A549 (cell line): ENCODE measurements around the gene UFD1. TPM values are rescaled to one million over a fixed set of nuclear protein-coding genes. Genes with fewer than 3 reads are reported as not detected.

Source experiments
- ATAC-seq, 2 experiments: fragments of 200-7000 bp in 1 of 2; fragments of >200 bp in 1 of 2; cut with Nextera tagmentation in 1 of 2; cut with Tn5 transposase in 1 of 2; 3 replicates each; pipeline versions ENCODE4 v1.8.0 to v1.9.1; 2018 to 2020; ENCODE audit warnings: mild to moderate bottlenecking in 1 of 2, moderate library complexity in 1 of 2
- CTCF ChIA-PET: fragments of 300-600 bp; sonication (Branson Sonifier 250); formaldehyde crosslinking; extraction: SDS; loops from one replicate; lab custom pipeline; 2021; ENCODE audit warnings: antibody characterized with exemption, inconsistent platforms; lab: Yijun Ruan, JAX
- POLR2A ChIA-PET: fragments of 350-600 bp; formaldehyde crosslinking; extraction: SDS; loops from one replicate; lab custom pipeline; 2021; ENCODE audit warnings: antibody characterized with exemption, inconsistent platforms; lab: Yijun Ruan, JAX
- DNase-seq, 2 experiments: peaks; one replicate each; pipeline versions ENCODE4 v3.0.0 to v3.0.0-alpha.2; 2011 to 2016; ENCODE audit warnings: low read depth in 1 of 2, low spot score in 1 of 2
- FAIRE-seq: peaks from 2 replicates; lab custom pipeline; 2011; peaks lifted over from hg19 to GRCh38; lab: Jason Lieb, UNC
- H3K27ac ChIP-seq, 2 experiments: fragments of >200 bp; sonication (Bioruptor Twin); formaldehyde crosslinking; 3 replicates each; pipeline ENCODE4 v1.5.1; 2016 to 2017
- H3K4me1 ChIP-seq: fragments of >200 bp; sonication (Bioruptor Twin); formaldehyde crosslinking; 3 replicates; pipeline ENCODE4 v1.6.1; 2016
- H3K4me2 ChIP-seq: fragments of >200 bp; sonication (Bioruptor Twin); formaldehyde crosslinking; 3 replicates; pipeline ENCODE4 v1.6.1; 2016
- H3K4me3 ChIP-seq: fragments of >200 bp; sonication (Bioruptor Twin); formaldehyde crosslinking; 3 replicates; pipeline ENCODE4 v1.5.1; 2016
- H3K9me3 ChIP-seq: fragments of >200 bp; sonication (Bioruptor Twin); formaldehyde crosslinking; 3 replicates; pipeline ENCODE4 v1.6.1; 2016
- BHLHE40 ChIP-seq: IDR thresholded peaks from 2 replicates; pipeline ENCODE4 v1.6.1; 2012; ENCODE audit warnings: low read depth, low read length, inconsistent platforms
- CHD2 ChIP-seq: fragments of 150-350 bp; IDR thresholded peaks from 2 replicates; pipeline ENCODE4 v1.6.1; 2014; ENCODE audit warnings: low read length; ENCODE audit not compliant: partially characterized antibody
- ESRRA ChIP-seq: fragments of 150-350 bp; IDR thresholded peaks from 2 replicates; pipeline ENCODE4 v1.6.1; 2014; ENCODE audit warnings: mild to moderate bottlenecking, low read length, borderline replicate concordance
- FOSL2 ChIP-seq, 2 experiments: fragments of 450-650 bp in 1 of 2; fragments of >200 bp in 1 of 2; sonication (Bioruptor Twin) in 1 of 2; formaldehyde crosslinking; IDR thresholded peaks; 2 replicates each; pipeline versions ENCODE4 v1.5.0 to v1.6.1; 2016 to 2020; ENCODE audit warnings: mild to moderate bottlenecking in 1 of 2, moderate library complexity in 1 of 2
- HOXA7 ChIP-seq: fragments of 250-450 bp; sonication (Bioruptor Pico); IDR thresholded peaks from 2 replicates; pipeline ENCODE4 v1.5.0; 2020; ENCODE audit warnings: mild to moderate bottlenecking, moderate library complexity
- HOXB5 ChIP-seq: fragments of 250-450 bp; sonication (Bioruptor Pico); IDR thresholded peaks from 2 replicates; pipeline ENCODE4 v1.5.0; 2020; ENCODE audit warnings: mild to moderate bottlenecking, moderate library complexity
- NFE2L2 ChIP-seq: fragments of 150-350 bp; conservative IDR thresholded peaks from 2 replicates; pipeline ENCODE4 v1.6.1; 2014; ENCODE audit warnings: low read length
- NPAS2 ChIP-seq: fragments of 250-450 bp; sonication (Bioruptor Pico); IDR thresholded peaks from 2 replicates; pipeline ENCODE4 v1.8.0; 2022; ENCODE audit warnings: mild to moderate bottlenecking, moderate library complexity, borderline replicate concordance
- NR3C1 ChIP-seq: fragments of >200 bp; sonication (Bioruptor Twin); formaldehyde crosslinking; IDR thresholded peaks from 3 replicates; pipeline ENCODE4 v1.6.1; 2017
- PBX3 ChIP-seq: IDR thresholded peaks from 2 replicates; pipeline ENCODE4 v1.6.1; 2012
- RAD21 ChIP-seq, 2 experiments: fragments of >200 bp in 1 of 2; sonication (Bioruptor Twin) in 1 of 2; formaldehyde crosslinking in 1 of 2; IDR thresholded peaks in 1 of 2; conservative IDR thresholded peaks in 1 of 2; 2 replicates in 1 of 2; 3 replicates in 1 of 2; pipeline ENCODE4 v1.6.1; 2012 to 2018; ENCODE audit warnings: inconsistent platforms in 1 of 2
- RCOR1 ChIP-seq: fragments of 150-350 bp; IDR thresholded peaks from 2 replicates; pipeline ENCODE4 v1.6.1; 2014; ENCODE audit warnings: antibody characterized with exemption, low read length, low read depth
- REST ChIP-seq: fragments of 200-600 bp; sonication (generic); IDR thresholded peaks from 2 replicates; pipeline ENCODE4 v1.6.1; 2016; ENCODE audit warnings: antibody characterized with exemption, mild to moderate bottlenecking, moderate library complexity
- RNF2 ChIP-seq: fragments of 200-600 bp; sonication (generic); IDR thresholded peaks from 2 replicates; pipeline ENCODE4 v1.6.1; 2016; ENCODE audit warnings: low read depth, mild to moderate bottlenecking, antibody characterized with exemption, moderate library complexity, borderline replicate concordance
- SMC3 ChIP-seq: fragments of >200 bp; sonication (Bioruptor Twin); formaldehyde crosslinking; IDR thresholded peaks from 3 replicates; pipeline ENCODE4 v1.6.1; 2018; ENCODE audit warnings: inconsistent platforms
- TFCP2L1 ChIP-seq: fragments of 250-450 bp; sonication (Bioruptor Pico); IDR thresholded peaks from 2 replicates; pipeline ENCODE4 v1.5.0; 2021; ENCODE audit warnings: mild to moderate bottlenecking
- TP53 ChIP-seq: fragments of 250-450 bp; sonication (Bioruptor Pico); IDR thresholded peaks from 2 replicates; pipeline ENCODE4 v1.5.0; 2021; ENCODE audit warnings: mild to moderate bottlenecking, moderate library complexity
- USF2 ChIP-seq: fragments of 450-650 bp; IDR thresholded peaks from 2 replicates; pipeline ENCODE4 v1.6.1; 2014; ENCODE audit warnings: antibody characterized with exemption
- WGBS: methylation state at CpG from one replicate; pipeline ENCODE4 v1.1.6; 2017; ENCODE audit errors: missing lambda C conversion rate; 5-methylcytosine and 5-hydroxymethylcytosine counted together
- polyA plus RNA-seq, 4 experiments: library from polyadenylated mRNA; depleted of rRNA in 3 of 4; stranded (reverse); fragments of >200 nt; fragmentation: RNase III in 1 of 4; extraction: RNeasy Plus Mini Kit Qiagen cat#74134 plus additional on column Dnase treatment in 1 of 4; gene quantifications; 2 replicates in 3 of 4; 3 replicates in 1 of 4; pipeline ENCODE4 v1.2.3, GENCODE V29; 2011 to 2017
- TF ChIP-seq, protein P1 (sequence below): IDR thresholded peaks from 2 replicates; pipeline ENCODE4 v1.6.1; 2012; ENCODE audit warnings: low read depth, borderline replicate concordance
- TF ChIP-seq, protein P2 (sequence below): fragments of >200 bp; sonication (Bioruptor Twin); formaldehyde crosslinking; IDR thresholded peaks from 3 replicates; pipeline ENCODE4 v1.5.1; 2016
- TF ChIP-seq, protein P3 (sequence below): fragments of 150-350 bp; IDR thresholded peaks from 2 replicates; pipeline ENCODE4 v1.6.1; 2014; ENCODE audit warnings: low read depth, mild to moderate bottlenecking, low read length

Gene UFD1
- polyA plus RNA-seq, 2 of the 4 experiments (the other 2 are of a cell fraction) = 95.4 to 96.1 TPM

DNA sequence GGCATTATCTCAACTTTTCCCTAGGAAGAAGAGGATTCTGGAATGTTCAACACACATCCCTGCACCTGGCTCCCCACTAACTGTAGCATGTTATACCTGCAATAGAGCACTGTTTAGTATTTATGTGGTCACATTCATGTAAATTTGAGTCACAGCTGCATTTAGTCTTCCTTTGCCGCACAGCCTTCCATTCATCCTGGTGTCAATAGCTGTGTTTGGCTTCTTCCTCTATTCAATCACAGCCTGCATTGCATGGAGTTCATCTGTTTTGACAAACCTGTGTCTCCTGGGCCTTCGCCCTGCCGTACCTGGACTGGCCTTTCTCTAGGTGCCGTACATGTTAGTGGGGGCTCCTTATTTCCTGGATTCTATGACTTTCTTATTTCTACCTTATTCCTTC is 27.4 kb downstream of the UFD1 start:
- ChIA-PET POLR2A (no interaction called here), CTCF (interaction anchor here (1.5 kb wide), 1 partner anchor 23 kb away, joined by 5 read pairs; no protein-coding TSS in a partner anchor)
- H3K9me3 ChIP-seq = no peaks in the 10 kb centered on the region
- no peak for TF ChIP-seq TFCP2L1 (CRISPR knock-in tag)
- TF ChIP-seq NR3C1 = no peak
- TF ChIP-seq REST = no peak
- TF ChIP-seq, protein P1, sequence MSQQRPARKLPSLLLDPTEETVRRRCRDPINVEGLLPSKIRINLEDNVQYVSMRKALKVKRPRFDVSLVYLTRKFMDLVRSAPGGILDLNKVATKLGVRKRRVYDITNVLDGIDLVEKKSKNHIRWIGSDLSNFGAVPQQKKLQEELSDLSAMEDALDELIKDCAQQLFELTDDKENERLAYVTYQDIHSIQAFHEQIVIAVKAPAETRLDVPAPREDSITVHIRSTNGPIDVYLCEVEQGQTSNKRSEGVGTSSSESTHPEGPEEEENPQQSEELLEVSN = no peak
- TF ChIP-seq SMC3 = no peak
- TF ChIP-seq RCOR1 = no peak
- no peak for TF ChIP-seq HOXA7 (CRISPR knock-in tag)
- no peak for TF ChIP-seq ESRRA
- no peak for TF ChIP-seq NPAS2 (CRISPR knock-in tag)
- no peak for TF ChIP-seq RAD21 (conservative IDR thresholded peaks at IDR 0.05 in 1 of 2, IDR thresholded peaks at IDR 0.05 in 1 of 2)
- TF ChIP-seq FOSL2 (IDR thresholded peaks at IDR 0.05) = no peak
- TF ChIP-seq FOSL2 (CRISPR knock-in tag; IDR thresholded peaks at IDR 0.05) = no peak
- TF ChIP-seq USF2 = no peak
- TF ChIP-seq HOXB5 (CRISPR knock-in tag) = no peak
- TF ChIP-seq RNF2 = no peak
- TF ChIP-seq PBX3 = no peak
- WGBS = 99% methylated on average over 4 of the region's 4 CpGs
- H3K27ac ChIP-seq = no peak overlapping the region
- FAIRE-seq (no peak), DNase-seq (no peak), ATAC-seq (no peak)
- no peak overlapping the region for H3K4me3 ChIP-seq
- H3K4me1 ChIP-seq = peaks cover 8% of the 10 kb centered on the region; the same call in 2 of the 3 replicates
- H3K4me2 ChIP-seq = no peak overlapping the region

DNA sequence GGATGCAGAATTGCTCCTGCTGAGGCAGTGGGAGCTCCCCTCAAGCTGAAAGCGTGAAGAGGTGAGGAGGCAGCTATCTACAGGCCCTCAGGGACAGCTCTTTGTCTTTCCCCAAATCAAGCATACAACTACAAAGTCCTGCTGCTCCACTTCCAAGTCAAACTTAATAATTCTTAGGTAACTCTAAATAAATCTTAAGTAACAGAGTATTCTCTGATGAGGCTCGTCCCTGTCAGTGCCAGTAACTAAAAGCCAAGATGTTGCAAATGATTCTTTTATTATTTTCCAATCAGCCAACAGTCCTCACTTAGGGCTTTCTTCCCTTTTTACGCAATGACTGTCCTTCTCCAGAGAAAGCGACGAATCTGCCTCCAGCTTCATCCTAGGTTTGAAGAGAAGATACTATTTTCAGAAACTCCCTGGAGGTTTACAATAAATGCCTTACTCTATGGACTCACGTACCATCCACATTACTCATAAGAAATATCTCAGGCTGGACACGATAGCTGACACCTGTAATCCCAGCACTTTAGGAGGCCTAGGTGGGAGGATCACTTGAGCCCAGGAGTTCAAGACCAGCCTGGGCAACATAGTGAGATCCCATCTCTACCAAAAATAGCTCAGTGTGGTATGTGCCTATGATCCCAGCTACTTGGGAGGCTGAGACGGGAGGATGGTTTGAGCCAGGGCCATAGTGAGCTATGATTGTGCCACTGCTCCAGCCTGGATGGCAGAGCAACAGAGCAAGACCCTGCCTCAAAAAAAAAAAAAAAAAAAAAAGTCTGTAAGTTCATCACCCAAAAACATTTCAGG is 28.4 kb downstream of the UFD1 start:
- DNase-seq = no peak
- Histone ChIP-seq H3K27ac (no peak overlapping the region), H3K4me3 (no peak overlapping the region), H3K4me2 (no peak overlapping the region), H3K4me1 (peaks cover 13% of the 10 kb centered on the region; the same call in 2 of the 3 replicates), H3K9me3 (no peaks in the 10 kb centered on the region)
- 77% methylated on average over 7 of the region's 8 CpGs for WGBS
- ChIA-PET CTCF (interaction anchor here (1.5 kb wide), 1 partner anchor 24 kb away, joined by 5 read pairs; no protein-coding TSS in a partner anchor), POLR2A (no interaction called here)
- no peak for ATAC-seq
- TF ChIP-seq BHLHE40 (no peak), TP53 (CRISPR knock-in tag) (no peak), NFE2L2 (no peak), SMC3 (no peak), CHD2 (no peak)
- TF ChIP-seq, protein P2, sequence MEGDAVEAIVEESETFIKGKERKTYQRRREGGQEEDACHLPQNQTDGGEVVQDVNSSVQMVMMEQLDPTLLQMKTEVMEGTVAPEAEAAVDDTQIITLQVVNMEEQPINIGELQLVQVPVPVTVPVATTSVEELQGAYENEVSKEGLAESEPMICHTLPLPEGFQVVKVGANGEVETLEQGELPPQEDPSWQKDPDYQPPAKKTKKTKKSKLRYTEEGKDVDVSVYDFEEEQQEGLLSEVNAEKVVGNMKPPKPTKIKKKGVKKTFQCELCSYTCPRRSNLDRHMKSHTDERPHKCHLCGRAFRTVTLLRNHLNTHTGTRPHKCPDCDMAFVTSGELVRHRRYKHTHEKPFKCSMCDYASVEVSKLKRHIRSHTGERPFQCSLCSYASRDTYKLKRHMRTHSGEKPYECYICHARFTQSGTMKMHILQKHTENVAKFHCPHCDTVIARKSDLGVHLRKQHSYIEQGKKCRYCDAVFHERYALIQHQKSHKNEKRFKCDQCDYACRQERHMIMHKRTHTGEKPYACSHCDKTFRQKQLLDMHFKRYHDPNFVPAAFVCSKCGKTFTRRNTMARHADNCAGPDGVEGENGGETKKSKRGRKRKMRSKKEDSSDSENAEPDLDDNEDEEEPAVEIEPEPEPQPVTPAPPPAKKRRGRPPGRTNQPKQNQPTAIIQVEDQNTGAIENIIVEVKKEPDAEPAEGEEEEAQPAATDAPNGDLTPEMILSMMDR = no peak
- TF ChIP-seq, protein P3, sequence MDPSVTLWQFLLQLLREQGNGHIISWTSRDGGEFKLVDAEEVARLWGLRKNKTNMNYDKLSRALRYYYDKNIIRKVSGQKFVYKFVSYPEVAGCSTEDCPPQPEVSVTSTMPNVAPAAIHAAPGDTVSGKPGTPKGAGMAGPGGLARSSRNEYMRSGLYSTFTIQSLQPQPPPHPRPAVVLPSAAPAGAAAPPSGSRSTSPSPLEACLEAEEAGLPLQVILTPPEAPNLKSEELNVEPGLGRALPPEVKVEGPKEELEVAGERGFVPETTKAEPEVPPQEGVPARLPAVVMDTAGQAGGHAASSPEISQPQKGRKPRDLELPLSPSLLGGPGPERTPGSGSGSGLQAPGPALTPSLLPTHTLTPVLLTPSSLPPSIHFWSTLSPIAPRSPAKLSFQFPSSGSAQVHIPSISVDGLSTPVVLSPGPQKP = no peak
- no peak for FAIRE-seq
